ENCODE results near the gene HUNK.
"Not testable (repeated sequence)": the region's sequence is repeated elsewhere in the genome, so short reads cannot be mapped to it uniquely, and the experiment has no call there.

HUNK gene

DNA sequence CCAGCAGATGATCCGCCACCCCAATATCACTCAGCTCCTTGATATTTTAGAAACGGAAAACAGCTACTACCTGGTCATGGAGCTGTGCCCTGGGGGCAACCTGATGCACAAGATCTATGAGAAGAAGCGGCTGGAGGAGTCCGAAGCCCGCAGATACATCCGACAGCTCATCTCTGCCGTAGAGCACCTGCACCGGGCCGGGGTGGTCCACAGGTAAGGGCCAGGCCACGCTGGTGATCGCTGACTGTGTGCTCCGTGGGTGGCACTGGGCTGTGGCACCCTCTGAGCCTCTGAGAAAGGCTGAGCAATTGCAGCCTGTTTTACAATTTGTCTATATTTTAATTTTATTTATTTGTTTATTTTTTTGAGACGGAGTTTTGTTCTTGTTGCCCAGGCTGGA, 51.7 kb downstream of the HUNK start:
- DNase-seq, result no peak

DNA sequence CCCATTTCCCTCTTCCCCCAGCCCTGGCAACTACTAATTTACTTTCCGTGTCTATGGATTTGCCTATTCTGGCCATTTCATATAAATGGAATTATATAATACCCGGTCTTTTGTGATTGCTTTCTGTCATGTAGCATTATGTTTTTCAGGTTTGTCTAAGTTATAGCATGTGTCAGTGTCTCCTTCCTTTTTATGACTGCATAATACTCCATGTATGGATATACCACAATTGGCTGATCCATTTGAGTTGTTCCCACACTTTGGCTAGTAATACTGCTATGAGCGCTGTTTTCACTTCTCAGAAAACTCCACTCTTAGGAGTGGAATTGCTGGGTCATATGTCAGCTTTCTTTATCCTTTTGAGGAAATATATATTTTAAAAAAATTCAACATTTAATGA, 53.7 kb downstream of the HUNK start:
- no peak for DNase-seq

DNA sequence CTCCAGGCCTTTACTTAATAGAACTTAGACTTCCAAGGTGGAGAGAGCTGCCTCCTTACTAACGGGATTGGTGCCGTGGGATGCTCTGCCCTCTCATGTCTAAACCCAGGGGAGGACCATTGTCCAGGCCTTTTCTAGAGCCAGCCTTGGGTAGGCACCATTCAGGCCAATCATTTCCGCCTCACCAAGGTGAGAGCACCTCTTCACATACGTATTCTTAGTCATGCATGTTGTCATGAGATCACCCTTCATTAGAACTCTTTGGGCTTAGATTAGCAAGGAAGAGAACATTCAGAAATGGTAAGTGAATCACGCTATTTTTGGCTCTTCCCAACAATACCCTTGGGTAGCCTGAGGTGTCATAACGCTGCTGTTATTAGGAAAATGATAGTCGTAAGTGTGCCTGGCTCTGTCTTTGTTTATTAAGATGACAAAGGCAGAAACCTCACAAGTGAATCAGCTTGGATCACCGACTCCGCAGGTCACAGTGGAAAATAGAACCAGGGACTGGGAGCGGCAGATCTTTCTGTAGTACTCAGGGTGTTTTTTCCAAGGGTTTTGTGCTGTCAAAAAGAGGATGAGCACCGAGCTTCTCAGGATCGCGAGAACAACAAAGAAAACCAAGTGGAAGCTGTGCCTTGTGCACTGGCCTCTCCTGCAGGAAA, 55.0 kb downstream of the HUNK start:
- DNase-seq, result no peak

DNA sequence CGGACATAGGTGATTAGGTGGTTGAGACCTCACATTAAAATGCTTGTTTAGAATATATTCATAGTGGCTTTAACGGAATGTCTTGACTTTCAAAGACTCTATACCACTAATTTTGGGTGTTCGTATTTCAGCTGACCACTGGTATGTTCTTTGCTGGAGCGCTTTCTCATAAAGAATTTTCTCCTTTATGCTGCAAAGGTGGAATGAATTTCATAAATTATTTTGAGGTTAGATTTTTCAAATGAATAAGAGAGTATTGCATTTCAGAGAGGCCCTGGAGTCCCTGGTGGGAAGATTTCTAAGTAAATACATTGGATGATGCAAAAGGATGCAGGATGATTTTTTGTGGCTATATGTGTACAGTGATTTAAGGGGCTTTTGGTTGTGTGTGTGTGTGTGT, 55.8 kb downstream of the HUNK start:
- DNase-seq, result no peak

DNA sequence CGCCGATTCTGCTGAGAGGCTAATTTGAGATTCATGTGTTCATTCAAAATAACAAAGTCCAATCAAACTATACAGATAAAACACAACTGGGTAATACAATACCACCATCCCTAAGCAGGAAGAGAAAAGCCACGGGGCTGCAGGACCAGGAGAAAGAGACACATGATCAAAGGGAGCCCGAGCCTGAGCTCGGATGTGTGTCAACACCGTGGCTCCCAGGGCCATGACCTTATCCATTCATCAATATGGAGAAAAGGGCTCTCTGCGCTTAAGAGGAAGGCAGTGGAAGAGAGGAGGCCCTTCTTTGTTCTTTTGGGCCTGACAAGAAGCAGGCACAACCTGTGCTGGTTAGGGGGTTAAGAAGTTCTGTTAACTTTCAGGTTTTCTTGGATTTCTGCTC, 56.7 kb downstream of the HUNK start:
- no peak for DNase-seq

DNA sequence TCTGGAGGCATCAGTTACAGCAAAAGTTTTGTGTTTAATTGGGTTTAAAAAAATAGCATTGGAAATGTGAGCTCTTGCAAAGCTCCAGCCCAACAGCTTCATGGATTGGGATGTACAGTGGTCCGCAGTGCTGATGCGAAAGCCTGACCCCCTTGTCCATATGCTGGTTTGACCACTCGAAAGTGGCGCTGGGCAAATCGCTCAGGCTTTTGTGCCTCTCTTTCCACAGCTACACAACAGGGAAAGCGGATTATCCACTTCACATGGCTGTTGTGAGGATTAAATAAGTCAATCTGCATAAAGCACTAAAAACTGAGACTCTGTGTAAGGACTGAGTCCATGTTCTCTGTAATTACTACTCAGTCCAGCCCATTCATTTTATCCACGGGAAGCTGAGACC, 57.2 kb downstream of the HUNK start:
- no peak for DNase-seq

DNA sequence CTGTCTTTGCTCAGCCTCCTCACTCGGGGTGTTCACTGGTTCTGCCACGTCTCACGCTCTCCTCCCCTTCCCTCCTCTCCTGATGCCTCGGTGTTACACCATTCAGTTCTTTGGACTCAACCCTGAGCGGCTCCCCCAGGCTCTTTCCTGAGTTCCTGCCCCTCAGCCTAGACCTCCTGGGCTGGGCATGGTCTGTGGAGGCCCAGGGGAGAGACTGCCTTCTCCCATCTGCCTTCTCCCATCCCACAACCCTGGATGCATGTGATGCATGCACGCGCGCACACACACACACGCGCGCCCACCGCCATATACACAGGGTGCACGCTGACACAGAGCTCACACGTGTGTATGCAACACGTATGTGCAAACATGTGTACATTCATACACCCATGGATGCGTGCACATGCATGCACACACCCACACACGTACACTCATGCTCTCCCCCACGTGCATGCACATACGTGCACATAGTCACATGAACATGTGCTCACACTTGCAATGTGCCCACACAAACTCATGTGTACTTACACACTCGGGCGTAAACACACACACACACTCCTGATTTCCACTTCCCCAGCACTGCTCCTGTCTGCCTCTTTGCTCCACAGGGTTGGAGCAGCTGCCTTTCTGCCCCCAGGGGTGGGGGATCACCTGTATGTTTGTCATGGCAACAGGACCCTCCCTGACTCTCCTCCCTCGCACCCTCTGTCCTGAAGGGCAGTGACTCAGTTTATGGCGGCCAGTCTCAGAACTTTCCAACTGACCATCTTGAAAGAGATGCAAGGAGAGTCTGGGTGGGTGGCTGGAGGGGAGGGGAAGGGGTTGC, 59.0 kb downstream of the HUNK start:
- no peak for DNase-seq

DNA sequence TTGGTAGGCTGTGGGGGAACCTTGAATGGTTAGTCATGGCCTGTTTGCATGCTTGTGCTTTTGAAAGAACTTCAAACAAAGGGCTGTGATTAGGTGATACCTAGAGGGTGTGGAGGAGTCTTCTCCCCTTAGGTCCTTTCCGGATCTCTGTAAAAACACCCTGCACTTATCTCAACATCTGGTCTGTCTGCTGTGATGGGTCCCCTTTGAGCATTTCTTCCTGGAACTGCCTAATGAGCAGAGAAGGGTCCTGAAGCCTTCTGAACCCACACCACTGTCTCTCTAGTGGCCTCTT, 59.6 kb downstream of the HUNK start:
- no peak for DNase-seq

DNA sequence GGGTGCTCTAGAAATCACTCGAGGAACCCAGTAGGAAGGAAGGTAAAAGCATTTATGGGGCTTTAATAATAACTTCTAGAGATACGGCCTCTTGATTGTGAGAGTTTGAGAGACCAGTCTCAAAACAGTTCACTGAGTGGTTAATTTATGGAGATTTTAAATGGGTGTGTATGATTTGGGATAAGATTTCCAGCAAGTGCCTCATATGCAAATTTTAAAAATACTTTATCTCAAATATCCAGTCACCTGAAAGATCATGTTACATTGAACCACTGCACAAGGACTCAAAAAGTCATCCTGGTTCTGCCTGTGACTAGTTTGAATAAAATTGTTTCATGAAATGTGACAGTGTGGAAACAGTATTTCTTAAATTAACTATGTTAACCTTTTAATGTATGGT, 64.5 kb downstream of the HUNK start:
- no peak for DNase-seq

DNA sequence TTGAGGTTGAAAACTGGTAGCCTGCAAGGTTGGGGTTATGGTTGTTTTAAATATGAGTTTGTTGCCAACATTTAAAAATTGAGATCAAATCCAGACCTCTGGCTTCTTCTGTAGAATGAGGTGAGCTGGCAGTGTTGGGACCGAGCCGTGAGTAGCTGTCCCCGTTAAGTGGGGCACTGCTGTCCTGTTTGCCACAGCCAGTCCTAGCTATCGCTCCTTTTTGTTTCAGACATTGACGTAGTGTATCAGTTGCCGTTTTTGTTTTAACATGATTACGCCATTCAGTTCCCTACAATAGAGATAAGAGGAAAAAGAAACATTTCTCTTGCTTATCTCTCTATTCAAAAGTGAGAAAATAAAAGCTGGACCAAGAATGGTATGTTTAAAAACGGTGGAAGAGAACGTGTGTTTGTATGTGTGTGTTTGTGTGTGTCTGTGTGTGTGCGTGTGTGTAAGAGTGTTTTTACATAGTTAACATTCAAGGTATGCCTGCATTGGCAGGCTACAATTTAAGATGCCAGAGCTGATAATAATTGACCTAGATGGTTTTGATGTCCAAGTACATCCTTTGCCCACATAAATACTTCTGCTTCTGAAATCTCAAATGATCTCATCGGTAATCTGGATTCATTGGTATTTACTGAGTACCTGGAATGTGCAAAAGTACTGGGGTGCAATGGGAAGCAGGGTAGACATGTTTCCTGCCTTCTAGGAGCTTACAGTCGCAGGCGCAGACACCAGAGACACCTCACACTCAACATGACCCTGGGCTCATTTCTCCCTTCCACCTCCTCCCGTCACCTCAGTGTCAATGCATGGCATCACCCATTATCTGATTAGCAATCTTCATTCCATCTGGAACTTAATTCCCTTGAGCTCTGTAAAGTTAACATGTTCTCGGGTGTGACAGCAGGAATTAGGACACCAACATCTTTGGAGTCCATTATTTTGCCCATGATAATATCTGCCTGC, 65.8 kb downstream of the HUNK start:
- DNase-seq, result peak; percentile 9

DNA sequence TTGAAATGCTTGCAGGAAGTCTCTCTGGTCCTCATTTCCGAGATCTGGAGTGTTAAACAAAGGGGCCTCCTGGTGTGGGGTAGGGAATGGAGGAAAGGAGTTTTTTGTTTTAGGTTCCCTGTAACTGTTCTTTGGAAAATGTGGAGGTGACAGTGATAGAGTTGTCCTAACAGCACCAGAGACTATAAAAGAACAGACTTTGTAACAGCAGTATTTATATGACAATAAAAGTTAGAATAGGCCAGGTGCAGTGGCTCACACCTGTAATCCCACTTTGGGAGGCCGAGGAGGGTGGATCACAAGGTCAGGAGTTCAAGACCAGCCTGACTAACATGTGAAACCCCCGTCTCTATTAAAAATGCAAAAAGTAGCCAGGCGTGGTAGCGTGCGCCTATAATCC, 68.9 kb downstream of the HUNK start:
- no peak for DNase-seq

DNA sequence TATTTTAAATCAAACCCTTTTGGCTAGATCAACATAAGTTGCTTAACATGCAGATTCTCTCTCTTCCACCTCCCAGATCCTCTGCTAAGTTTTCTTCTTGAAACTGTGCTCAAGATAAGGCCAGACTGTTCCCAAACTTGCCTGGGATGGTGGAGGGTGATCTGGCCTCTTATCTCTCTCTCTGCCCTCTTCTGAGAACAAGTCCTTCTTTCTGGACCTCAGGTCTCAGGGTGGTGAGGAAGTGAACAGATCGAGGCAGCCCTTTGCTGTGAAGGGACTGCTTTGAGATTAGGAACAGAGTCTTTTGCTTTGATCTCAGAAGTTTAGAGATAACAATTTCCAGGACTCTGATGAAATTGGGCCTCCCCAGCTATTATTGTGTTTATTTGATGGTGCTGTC, 70.7 kb downstream of the HUNK start:
- peak; percentile 22 for DNase-seq

DNA sequence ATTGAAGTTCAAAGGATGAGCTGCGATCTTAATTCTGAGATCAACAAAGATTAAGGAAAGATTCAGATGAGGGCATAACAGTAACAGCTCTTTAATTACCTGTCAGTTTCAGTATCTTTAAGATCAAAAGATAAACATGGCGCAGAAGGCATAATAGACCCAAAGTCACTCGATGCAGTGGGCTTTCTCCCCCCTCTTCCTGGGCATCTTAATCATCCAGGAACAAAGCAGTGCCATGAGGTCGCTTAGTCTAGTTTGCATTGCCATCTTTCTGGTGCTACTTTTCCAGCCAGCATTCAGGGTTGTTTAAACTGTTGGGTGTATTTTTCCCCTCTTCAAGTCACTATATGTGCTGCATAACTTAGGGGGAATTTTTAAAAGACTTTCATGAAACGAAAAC, 72.3 kb downstream of the HUNK start:
- DNase-seq, result no peak

DNA sequence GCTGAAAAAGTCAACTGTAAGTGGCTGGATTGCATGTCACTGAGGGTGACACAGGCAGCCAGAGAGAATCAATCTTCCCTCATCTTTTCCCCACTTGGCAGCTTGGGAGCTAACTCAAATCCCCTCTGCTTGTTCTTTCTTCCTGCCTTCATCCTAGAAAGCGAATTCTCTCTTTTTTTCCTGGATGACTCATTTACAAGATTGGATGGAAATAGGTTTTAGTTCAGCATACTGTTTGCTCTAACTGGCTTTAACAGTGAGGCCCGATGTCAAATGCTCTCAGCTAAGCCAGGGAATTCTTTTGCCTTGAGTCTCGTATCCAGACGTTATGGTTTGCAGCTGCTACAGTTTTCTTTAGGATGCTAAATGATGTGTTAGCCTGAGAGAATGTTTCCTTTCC, 72.7 kb downstream of the HUNK start:
- DNase-seq, result no peak

DNA sequence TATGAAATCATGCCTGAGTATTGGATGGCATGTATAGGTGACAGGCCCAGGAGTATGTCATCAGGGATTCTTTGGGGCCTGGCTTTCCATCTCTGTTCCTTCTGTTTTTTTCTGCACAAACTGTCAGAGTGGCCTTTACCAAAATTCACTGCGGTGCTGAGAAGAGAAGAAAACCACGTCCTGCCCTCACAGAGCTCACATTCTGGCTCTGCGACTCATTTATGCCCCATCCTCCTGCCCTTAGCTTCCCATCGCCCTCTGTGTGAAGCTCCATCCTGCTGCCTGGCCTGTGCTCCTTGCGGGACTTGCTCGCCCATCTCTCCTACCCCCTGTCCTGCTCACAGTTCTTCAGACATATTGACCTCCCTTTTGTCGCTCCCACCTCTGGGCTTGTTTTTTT, 73.4 kb downstream of the HUNK start:
- DNase-seq, result no peak

DNA sequence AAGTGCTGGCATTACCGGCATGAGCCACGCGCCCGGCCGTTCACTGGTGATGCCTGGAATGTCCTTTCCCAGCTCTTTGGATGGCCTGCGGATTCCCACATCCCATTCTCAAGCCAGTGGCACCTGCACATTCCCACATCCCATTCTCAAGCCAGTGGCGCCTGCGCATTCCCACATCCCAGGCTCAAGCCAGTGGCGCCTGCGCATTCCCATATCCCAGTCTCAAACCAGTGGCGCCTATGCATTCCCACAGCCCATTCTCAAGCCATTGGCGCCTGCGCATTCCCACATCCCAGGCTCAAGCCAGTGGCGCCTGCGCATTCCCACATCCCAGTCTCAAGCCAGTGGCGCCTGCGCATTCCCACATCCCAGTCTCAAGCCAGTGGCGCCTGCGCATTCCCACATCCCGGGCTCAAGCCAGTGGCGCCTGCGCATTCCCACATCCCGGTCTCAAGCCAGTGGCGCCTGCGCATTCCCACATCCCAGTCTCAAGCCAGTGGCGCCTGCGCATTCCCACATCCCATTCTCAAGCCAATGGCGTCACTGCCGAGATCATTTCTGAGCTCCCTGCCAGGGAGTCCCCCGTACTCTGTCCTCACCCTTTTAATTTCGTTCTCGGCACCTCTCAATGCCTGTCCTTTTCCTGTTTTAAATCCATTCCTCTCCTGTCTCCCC, 74.2 kb downstream of the HUNK start:
- DNase-seq, result not testable (repeated sequence)

DNA sequence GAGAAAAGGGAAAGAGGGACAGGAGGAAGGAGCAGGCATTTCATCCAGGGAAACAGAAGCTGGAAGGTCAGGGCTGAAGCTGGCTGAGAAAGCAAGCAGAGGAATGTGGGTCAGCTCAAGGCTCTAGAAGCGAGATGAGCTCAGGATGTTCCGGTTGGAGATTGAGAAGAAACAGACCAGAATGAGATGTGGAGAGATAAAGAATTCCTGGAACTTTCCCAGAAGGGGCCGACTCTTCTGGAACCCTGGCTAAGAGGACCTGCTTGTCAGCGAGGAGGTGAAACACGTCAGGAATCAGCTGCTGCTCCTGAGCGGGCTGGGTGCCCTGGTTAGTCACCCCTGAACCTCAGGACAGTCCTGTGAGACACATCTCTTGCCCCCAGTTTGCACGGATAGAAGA, 75.9 kb downstream of the HUNK start:
- no peak for DNase-seq

DNA sequence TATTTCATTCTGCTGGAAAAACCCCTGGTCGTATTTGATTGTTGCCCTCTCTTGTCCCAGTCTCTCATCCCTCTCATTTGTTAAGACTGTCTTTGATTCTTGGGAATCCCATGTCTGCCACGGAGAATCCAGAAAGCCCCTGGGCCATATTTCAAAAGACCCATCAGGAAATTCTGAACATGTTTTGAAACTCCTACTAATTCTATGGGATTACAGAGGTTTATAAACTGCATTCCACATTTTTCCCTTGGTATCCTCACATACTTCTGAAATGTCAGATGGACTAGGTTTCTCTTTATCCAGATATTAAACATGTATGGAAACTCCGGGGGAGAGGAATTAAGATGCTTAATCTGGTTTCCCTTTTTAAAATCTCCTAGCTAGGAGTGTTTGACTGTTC, 80.0 kb downstream of the HUNK start:
- no peak for DNase-seq

DNA sequence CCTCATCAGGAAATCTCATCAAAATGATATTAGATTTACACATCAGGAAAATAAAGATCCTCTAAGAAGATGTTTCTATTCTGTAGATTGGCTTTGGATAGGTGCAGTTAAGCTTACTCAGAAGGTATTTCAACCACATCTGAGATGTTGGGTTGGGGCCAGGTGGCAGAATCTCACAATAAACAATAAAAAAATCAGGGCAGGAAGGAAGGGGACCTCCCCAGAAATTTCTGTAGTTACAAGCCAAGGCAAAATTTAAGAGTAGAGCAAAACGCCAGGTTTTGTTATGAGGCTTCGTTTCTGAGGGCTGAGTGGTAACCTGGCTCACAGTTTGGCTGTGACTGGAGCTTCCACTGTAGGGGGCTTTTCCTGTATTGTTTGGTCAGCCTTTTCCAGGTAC, 84.8 kb downstream of the HUNK start:
- no peak for DNase-seq

DNA sequence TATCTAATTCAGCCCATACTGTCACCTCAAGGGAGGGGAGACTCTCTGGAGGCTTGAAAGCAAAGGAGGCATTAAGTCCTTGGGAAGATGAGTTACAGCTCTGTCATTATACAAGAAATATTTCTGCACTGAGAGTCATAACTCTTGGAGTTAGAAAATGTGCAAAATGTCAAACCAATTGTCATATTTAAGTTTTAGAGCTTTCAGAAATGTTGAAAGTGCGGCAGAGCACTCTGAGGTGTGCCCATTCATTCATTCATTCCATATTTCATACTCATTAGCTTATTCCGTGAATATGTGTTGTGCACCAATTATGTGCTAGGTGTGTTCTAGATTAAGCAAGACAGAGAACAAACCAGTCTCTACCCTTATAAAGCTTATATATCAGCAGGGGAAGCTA, 87.1 kb downstream of the HUNK start:
- no peak for DNase-seq

DNA sequence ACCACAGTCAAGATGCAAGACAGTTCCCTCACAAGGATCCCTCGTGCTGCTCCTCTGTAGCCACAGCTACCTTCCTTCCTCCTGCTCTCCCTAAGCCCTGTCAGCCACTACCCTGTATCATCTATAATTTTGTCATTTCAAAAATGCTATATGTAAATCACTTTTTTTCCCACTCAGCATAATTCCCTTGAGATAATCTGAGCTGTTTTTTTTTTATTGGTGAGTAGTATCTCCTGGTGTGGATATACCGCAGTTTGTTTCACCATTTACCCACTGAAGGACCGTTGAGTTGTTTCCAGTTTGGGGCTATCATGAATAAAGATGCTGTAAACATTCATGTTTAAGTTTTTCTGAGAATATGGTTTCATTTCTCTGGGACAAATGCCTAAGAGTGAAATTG, 88.2 kb downstream of the HUNK start:
- DNase-seq, result no peak

DNA sequence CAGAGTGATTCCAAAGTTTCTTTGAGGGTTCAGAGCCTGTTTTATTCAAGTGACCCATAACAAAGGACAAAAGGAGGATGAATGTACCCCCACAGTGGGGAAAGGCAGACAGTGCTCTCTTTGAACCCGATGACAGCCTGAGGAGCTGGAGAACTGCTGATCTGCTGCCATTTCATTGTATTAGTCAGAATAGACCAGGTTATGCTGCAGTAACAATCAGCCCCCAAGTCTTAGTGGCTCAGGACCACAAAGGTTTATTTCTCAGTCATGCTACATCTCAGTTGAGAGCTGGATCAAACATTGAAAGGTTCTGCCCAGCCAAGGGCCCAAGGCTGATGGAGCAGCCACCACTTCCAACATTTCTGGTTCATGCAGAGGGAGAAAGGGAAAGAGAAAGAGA, 88.9 kb downstream of the HUNK start:
- no peak for DNase-seq

DNA sequence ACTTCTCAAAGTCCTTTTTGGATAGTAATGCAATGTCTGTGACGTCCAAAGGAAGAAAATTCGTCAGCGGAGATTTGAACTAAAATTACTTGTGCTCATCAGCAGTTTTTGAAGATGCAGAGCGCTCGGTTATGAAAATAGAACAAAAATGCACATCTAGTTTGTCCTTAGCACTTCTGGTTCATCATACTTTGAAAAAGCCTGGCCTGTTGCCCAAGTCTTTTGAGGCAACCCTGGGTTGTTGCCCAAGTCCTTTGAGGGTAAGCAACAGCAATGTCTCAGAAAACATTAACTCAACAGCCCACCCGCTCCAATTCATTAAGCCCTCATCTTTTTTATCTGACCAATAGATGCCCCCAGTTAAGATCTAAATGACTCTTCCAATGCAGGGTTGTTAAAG, 91.9 kb downstream of the HUNK start:
- no peak for DNase-seq

Data from OCI-M1 (cell line).